HL-60 (cell line): ENCODE results near the gene TTYH2.

Experiments
- DNase-seq, 2 experiments: peaks; one replicate each; pipeline ENCODE4 v3.0.0-alpha.2; 2010 to 2020; ENCODE audit warnings: low read depth in 1 of 2, low spot score in 1 of 2
- H3K27ac ChIP-seq: fragments of 250-450 bp; sonication (Bioruptor Pico); replicated peaks from 2 replicates; pipeline ENCODE4 v1.5.1; 2020; ENCODE audit warnings: mild to moderate bottlenecking, moderate library complexity
- H3K27me3 ChIP-seq: fragments of 250-450 bp; sonication (Bioruptor Pico); 2 replicates; pipeline ENCODE4 v1.5.1; 2021; ENCODE audit warnings: mild to moderate bottlenecking, moderate library complexity; ENCODE audit not compliant: insufficient read depth, poor library complexity, severe bottlenecking
- H3K4me3 ChIP-seq: replicated peaks from 2 replicates; pipeline ENCODE4 v1.5.1; 2011; ENCODE audit warnings: mild to moderate bottlenecking, control low read depth, low read length; ENCODE audit not compliant: insufficient read depth
- GABPA ChIP-seq: IDR thresholded peaks from 2 replicates; pipeline ENCODE4 v1.6.1; 2012; ENCODE audit warnings: low read depth
- POLR2AphosphoS5 ChIP-seq: IDR thresholded peaks from 2 replicates; pipeline ENCODE4 v1.6.1; 2012; ENCODE audit warnings: low read depth
- SPI1 ChIP-seq: IDR thresholded peaks from 2 replicates; pipeline ENCODE4 v1.6.1; 2012; ENCODE audit warnings: low read depth, mild to moderate bottlenecking, borderline replicate concordance
- TF ChIP-seq, protein P1 (sequence below): IDR thresholded peaks from one replicate; pipeline ENCODE4 v1.5.1; 2011; ENCODE audit warnings: low read length, control low read depth, inconsistent platforms; ENCODE audit not compliant: insufficient read depth
- TF ChIP-seq, protein P2 (sequence below): IDR thresholded peaks from 2 replicates; pipeline ENCODE4 v1.6.1; 2012; ENCODE audit warnings: low read depth; ENCODE audit not compliant: insufficient replicate concordance

Gene TTYH2

DNA sequence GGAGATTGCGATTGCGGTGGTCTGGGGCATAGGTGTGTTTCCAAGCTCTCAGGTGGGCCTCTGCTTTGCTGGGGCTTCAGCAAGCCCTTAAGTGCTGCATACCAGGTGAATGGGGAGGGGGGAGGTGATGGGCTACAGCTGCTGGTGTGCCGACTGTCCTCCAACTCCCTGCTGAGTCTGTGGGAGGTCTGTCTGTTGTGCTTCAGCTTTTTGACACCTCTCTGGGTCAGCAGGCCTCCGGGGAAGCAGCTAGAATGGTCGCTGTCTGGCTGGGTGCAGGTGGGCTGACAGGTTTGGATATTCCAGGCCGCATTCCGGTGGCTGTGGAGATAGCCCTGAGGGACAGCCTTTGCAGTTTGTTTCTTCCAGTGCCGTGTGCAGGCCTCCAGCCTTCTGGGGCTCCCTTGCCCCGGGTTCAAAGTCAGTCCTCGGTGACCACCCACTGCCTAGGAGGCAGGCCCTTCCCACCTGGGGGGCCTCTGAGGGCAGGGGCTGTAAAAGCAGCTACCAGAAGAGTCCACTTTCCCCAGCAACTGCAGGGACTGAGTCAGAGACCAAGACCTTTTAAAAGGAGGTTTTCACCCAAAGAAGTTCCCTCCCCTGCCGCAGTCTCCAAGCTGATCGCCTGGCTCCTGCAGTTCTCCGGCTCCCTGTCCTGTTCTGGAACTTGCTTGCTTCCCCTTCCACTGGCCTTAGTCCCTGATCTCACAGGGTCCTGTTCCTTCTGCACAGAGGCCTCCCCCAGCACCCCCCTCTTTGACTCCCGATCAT lies 2.0 kb upstream of the TTYH2 start:
- peak in 1 of 2 experiments; percentile 13 for DNase-seq
- TF ChIP-seq, protein P1, sequence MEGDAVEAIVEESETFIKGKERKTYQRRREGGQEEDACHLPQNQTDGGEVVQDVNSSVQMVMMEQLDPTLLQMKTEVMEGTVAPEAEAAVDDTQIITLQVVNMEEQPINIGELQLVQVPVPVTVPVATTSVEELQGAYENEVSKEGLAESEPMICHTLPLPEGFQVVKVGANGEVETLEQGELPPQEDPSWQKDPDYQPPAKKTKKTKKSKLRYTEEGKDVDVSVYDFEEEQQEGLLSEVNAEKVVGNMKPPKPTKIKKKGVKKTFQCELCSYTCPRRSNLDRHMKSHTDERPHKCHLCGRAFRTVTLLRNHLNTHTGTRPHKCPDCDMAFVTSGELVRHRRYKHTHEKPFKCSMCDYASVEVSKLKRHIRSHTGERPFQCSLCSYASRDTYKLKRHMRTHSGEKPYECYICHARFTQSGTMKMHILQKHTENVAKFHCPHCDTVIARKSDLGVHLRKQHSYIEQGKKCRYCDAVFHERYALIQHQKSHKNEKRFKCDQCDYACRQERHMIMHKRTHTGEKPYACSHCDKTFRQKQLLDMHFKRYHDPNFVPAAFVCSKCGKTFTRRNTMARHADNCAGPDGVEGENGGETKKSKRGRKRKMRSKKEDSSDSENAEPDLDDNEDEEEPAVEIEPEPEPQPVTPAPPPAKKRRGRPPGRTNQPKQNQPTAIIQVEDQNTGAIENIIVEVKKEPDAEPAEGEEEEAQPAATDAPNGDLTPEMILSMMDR = no peak
- TF ChIP-seq, protein P2, sequence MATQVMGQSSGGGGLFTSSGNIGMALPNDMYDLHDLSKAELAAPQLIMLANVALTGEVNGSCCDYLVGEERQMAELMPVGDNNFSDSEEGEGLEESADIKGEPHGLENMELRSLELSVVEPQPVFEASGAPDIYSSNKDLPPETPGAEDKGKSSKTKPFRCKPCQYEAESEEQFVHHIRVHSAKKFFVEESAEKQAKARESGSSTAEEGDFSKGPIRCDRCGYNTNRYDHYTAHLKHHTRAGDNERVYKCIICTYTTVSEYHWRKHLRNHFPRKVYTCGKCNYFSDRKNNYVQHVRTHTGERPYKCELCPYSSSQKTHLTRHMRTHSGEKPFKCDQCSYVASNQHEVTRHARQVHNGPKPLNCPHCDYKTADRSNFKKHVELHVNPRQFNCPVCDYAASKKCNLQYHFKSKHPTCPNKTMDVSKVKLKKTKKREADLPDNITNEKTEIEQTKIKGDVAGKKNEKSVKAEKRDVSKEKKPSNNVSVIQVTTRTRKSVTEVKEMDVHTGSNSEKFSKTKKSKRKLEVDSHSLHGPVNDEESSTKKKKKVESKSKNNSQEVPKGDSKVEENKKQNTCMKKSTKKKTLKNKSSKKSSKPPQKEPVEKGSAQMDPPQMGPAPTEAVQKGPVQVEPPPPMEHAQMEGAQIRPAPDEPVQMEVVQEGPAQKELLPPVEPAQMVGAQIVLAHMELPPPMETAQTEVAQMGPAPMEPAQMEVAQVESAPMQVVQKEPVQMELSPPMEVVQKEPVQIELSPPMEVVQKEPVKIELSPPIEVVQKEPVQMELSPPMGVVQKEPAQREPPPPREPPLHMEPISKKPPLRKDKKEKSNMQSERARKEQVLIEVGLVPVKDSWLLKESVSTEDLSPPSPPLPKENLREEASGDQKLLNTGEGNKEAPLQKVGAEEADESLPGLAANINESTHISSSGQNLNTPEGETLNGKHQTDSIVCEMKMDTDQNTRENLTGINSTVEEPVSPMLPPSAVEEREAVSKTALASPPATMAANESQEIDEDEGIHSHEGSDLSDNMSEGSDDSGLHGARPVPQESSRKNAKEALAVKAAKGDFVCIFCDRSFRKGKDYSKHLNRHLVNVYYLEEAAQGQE = no peak
- no peak for TF ChIP-seq GABPA
- peak; percentile 5; the same call in 1 of the 2 replicates for TF ChIP-seq POLR2AphosphoS5
- Histone ChIP-seq H3K27ac (no peak overlapping the region), H3K27me3 (no peaks in the 10 kb centered on the region), H3K4me3 (peak overlapping the region; percentile 50; the same call in 1 of the 2 replicates)

DNA sequence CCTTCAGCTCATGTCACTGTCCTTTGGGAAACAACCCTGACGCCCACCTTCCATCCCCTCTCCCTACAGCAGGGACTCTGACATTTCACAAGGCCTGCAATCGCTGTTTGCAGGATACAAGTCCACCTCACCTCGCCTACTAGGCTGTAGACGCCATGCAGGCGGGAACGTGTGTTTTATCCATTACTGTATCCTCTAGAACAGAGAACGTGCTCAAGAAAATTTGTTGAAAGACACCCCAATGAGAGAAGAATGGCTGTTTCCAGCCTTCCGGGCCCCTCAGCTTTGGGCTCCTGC lies 1.5 kb upstream of the TTYH2 start:
- no peaks in the 10 kb centered on the region for H3K27me3 ChIP-seq
- H3K4me3 ChIP-seq = peak overlapping the region; percentile 50
- TF ChIP-seq, protein P1 = no peak
- TF ChIP-seq GABPA (no peak), SPI1 (no peak), POLR2AphosphoS5 (no peak; the same call in 1 of the 2 replicates)
- TF ChIP-seq, protein P2 = no peak
- H3K27ac ChIP-seq = no peak overlapping the region
- DNase-seq = no peak

DNA sequence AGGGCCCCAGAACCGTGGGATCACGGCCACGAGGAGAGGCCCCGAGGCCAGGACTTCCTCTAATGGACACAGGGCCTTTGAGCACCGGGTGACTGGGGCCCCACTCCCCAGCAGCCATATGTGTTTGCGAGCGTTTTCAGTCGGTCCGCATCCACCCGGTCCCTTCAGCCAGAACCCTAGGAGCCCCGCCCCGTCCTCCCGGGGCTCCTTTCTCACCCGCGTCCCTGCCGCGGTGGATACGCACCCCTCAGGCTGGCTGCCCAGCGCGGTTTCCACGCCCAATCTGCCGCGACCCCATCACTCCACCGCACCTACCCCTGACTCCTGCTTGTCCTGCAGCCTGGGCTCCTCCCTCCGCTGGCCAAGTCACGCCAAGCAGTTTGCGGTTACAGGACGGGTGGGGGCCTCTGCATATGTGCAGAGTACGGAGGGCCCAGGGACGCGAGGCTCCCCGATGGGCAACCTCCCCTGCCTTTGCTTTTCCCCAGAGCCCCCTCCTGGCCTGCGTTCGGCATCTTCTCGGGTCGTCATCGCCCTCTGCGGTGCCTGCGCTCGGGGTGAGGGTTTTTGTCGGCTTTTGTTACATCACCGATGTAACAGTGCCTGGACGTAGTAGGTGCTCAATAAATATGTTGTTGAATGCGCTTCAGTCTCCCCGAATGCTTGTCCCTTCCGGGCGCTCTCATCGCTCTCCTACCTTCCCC lies 1.0 kb upstream of the TTYH2 start:
- no peak overlapping the region for H3K27ac ChIP-seq
- DNase-seq = peak in 1 of 2 experiments; percentile 38
- TF ChIP-seq GABPA = no peak
- TF ChIP-seq, protein P1 = no peak
- no peak for TF ChIP-seq SPI1
- no peak for TF ChIP-seq POLR2AphosphoS5
- TF ChIP-seq, protein P2 = no peak
- H3K4me3 ChIP-seq = peak overlapping the region; percentile 50
- no peaks in the 10 kb centered on the region for H3K27me3 ChIP-seq
